Hematopoietic multipotent progenitor cell treated with erythropoietin and hydrocortisone succinate and interleukin-3 and kit ligand, for 8 days (in vitro differentiated cells): ENCODE measurements around the gene HMG20A.
A peak's percentile ranks its signal among the peaks of the same experiment; 100 is the strongest.
"Not testable (repeated sequence)": the region's sequence is repeated elsewhere in the genome, so short reads cannot be mapped to it uniquely, and the experiment has no call there.

Source experiments
- DNase-seq: peaks from one replicate; pipeline ENCODE4 v3.0.0-alpha.2; 2015

Gene HMG20A

GRCh38 chr15:77420610-77421369 lies at the start of gene HMG20A:
Gene HMG20A (plus strand): TSS chr15:77420888. CDS start chr15:77458408, 37,520 bp downstream.
- DNase-seq: peak; percentile 89

GRCh38 chr15:77371850-77372563 lies 48.7 kb upstream of the HMG20A start:
- no peak for DNase-seq

- DNase-seq: no peak
These were observed 47.2 kb upstream of the HMG20A start for GRCh38 chr15:77373441-77373840.

- no peak for DNase-seq
These were observed 45.6 kb upstream of the HMG20A start for GRCh38 chr15:77375133-77375532.

GRCh38 chr15:77376770-77377169 lies 43.9 kb upstream of the HMG20A start:
- DNase-seq: no peak

GRCh38 chr15:77380033-77380432 lies 40.7 kb upstream of the HMG20A start:
- no peak for DNase-seq

GRCh38 chr15:77384086-77384485 lies 36.6 kb upstream of the HMG20A start:
- DNase-seq: no peak

- no peak for DNase-seq
These were observed 35.9 kb upstream of the HMG20A start for GRCh38 chr15:77384589-77385359.

- no peak for DNase-seq
These were observed 34.1 kb upstream of the HMG20A start for GRCh38 chr15:77386626-77387025.

- peak; percentile 39 for DNase-seq
These were observed 33.2 kb upstream of the HMG20A start for GRCh38 chr15:77387365-77388105.

- no peak for DNase-seq
These were observed 29.2 kb upstream of the HMG20A start for GRCh38 chr15:77391372-77391951.

- DNase-seq: no peak
These were observed 27.8 kb upstream of the HMG20A start for GRCh38 chr15:77392762-77393470.

- DNase-seq: no peak
These were observed 27.2 kb upstream of the HMG20A start for GRCh38 chr15:77393471-77393840.

GRCh38 chr15:77395013-77395774 lies 25.5 kb upstream of the HMG20A start:
- no peak for DNase-seq

GRCh38 chr15:77396692-77397091 lies 24.0 kb upstream of the HMG20A start:
- DNase-seq: no peak

- DNase-seq: no peak
These were observed 21.8 kb upstream of the HMG20A start for GRCh38 chr15:77398927-77399326.

- DNase-seq: no peak
These were observed 20.4 kb upstream of the HMG20A start for GRCh38 chr15:77400258-77400657.

- DNase-seq: no peak
These were observed 17.8 kb upstream of the HMG20A start for GRCh38 chr15:77402740-77403379.

GRCh38 chr15:77406173-77406759 lies 14.4 kb upstream of the HMG20A start:
- not testable (repeated sequence) for DNase-seq

GRCh38 chr15:77406846-77407245 lies 13.8 kb upstream of the HMG20A start:
- DNase-seq: no peak
